GM13976 (cell line): ENCODE results near the gene TTC7B.

Experiments used
- DNase-seq: peaks from one replicate; pipeline ENCODE4 v3.0.0; 2012; ENCODE audit warnings: low spot score
- CTCF ChIP-seq: IDR thresholded peaks from 2 replicates; pipeline ENCODE4 v1.5.1; 2012; ENCODE audit warnings: borderline replicate concordance, mild to moderate bottlenecking; ENCODE audit not compliant: insufficient read depth; ENCODE audit errors: extremely low read depth, missing control alignments, control extremely low read depth
- in situ Hi-C: fragments of 300-500 bp; cut with MboI; formaldehyde crosslinking; loops from one replicate; pipeline ENCODE4 v1.12.0; 2022; ENCODE audit warnings: low sequenced_read_pairs, mixed read lengths, inconsistent platforms; ENCODE audit not compliant: unreplicated experiment

Gene TTC7B

DNA sequence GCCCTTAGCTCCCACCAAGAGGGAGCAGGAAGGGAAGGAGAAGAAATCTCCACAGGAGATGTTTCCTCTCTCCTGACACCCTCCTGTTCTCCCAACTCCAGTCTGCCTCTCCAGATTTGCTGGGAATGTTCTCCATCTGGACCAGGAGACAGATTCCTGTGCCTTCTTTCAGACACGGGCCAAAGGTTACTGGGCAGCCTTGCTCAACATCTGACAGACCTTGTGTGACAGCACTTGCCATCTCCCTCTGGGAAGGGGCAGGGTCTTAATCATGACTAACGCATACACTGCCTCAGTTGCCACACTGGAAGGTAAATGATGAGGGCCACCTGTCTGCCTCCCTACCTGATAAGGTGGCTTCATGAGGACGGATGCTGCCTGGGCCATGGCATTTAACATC lies 2.5 kb upstream of the TTC7B start:
- DNase-seq: no peak
- in situ Hi-C loops: no loop called here
- no peak for TF ChIP-seq CTCF

- no peak for DNase-seq
- in situ Hi-C loops: no loop called here
- TF ChIP-seq CTCF: no peak
Observed at GRCh38 chr14:90816681-90817436, 629 bp upstream of the TTC7B start.

DNA sequence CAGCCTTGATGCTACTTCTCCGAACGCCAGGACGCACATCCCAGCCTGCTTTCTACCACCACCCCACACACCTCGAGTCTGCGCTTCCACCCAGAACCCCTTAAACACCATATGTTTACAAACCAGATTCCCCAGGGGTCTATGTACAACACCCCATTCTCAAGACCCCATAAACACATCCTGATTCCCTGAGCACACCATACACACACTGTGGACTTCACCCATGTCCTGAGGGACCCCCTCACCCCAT lies 733 bp downstream of the TTC7B start:
- in situ Hi-C loops: no loop called here
- TF ChIP-seq CTCF: no peak
- no peak for DNase-seq

DNA sequence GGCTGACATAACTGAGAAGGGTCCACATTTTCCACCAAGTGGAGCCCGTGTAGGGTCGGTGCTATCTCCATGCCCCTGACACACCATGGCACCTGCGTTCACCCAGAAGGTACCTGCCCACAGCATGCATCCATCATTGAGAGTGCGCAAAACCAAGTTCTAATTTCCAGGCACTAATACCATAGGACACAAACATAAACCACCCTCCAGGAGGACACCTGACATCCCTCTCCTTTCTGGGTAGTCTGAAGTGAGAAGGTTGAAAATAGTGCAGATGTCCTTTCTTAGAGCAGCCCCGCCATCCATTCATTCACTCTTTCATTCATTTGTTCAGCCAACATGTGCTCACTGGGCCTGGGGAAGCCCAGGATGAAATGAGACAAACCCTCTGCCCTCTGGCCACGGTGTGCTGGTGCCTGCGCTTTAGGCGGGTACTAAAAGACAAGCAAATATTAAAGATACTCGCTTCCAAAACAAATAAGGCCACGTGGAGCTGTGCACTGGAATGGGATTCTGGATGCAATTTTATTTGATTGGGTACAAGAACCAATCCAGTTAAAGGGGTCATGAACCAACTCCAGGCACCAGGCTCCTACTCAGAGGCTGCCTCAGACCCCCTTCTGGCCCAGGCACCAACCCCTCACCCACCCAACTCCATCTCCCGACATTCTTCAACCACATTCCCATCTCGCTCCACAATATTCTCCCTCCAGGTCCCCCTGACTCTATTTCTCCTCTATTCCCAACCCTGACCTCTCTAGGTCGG lies 1.2 kb downstream of the TTC7B start:
- TF ChIP-seq CTCF: no peak
- no peak for DNase-seq
- in situ Hi-C loops: no loop called here

GRCh38 chr14:90813442-90813841 lies 2.8 kb downstream of the TTC7B start:
- in situ Hi-C loops: no loop called here
- DNase-seq: no peak
- no peak for TF ChIP-seq CTCF

- no peak for TF ChIP-seq CTCF
- no peak for DNase-seq
- in situ Hi-C loops: no loop called here
Observed at GRCh38 chr14:90812109-90812508, 4.1 kb downstream of the TTC7B start.
